H9 (cell line): Measurements from ENCODE around the gene DEUP1. TPM values are rescaled to one million over a fixed set of nuclear protein-coding genes. Genes with fewer than 3 reads are reported as not detected.
"Not testable (repeated sequence)": the region's sequence is repeated elsewhere in the genome, so short reads cannot be mapped to it uniquely, and the experiment has no call there.

Experiments used
- DNase-seq: peaks from one replicate; pipeline ENCODE4 v3.0.0-alpha.2; 2017
- H2AFZ ChIP-seq: one replicate; pipeline ENCODE4 v1.6.1; 2013; ENCODE audit warnings: mild to moderate bottlenecking, low read length, control low read depth, moderate library complexity
- H2AK5ac ChIP-seq: 2 replicates; pipeline ENCODE4 v1.6.1; 2013; ENCODE audit warnings: low read length, control low read depth, mixed read lengths; ENCODE audit not compliant: insufficient read length
- H2BK120ac ChIP-seq: one replicate; pipeline ENCODE4 v1.6.1; 2013; ENCODE audit warnings: low read depth, mild to moderate bottlenecking, low read length, control low read depth, inconsistent platforms; ENCODE audit not compliant: poor library complexity, severe bottlenecking
- H2BK12ac ChIP-seq: 2 replicates; pipeline ENCODE4 v1.6.1; 2013; ENCODE audit warnings: low read length, control low read depth, mixed read lengths, low read depth; ENCODE audit not compliant: insufficient read length
- H2BK15ac ChIP-seq: 2 replicates; pipeline ENCODE4 v1.6.1; 2013; ENCODE audit warnings: low read depth, low read length, control low read depth
- H2BK20ac ChIP-seq: one replicate; pipeline ENCODE4 v1.6.1; 2013; ENCODE audit warnings: low read depth, mild to moderate bottlenecking, low read length, control low read depth, inconsistent platforms; ENCODE audit not compliant: poor library complexity, severe bottlenecking
- H2BK5ac ChIP-seq: 2 replicates; pipeline ENCODE4 v1.6.1; 2013; ENCODE audit warnings: low read length, control low read depth, mixed read lengths; ENCODE audit not compliant: insufficient read length
- H3K14ac ChIP-seq: 2 replicates; pipeline ENCODE4 v1.6.1; 2013; ENCODE audit warnings: low read length, control low read depth; ENCODE audit not compliant: insufficient read depth
- H3K18ac ChIP-seq: 2 replicates; pipeline ENCODE4 v1.6.1; 2013; ENCODE audit warnings: low read depth, mild to moderate bottlenecking, mixed read lengths, low read length, control low read depth; ENCODE audit not compliant: insufficient read length
- H3K23ac ChIP-seq: 2 replicates; pipeline ENCODE4 v1.6.1; 2013; ENCODE audit warnings: low read length, control low read depth, mixed read lengths, low read depth; ENCODE audit not compliant: insufficient read length
- H3K23me2 ChIP-seq: 2 replicates; pipeline ENCODE4 v1.6.1; 2013; ENCODE audit warnings: low read depth, mild to moderate bottlenecking, mixed read lengths, low read length, control low read depth; ENCODE audit not compliant: insufficient read length, poor library complexity, severe bottlenecking
- H3K27ac ChIP-seq: 2 replicates; pipeline ENCODE4 v1.5.1; 2013; ENCODE audit warnings: low read length, control low read depth, mixed read lengths, low read depth; ENCODE audit not compliant: insufficient read length
- H3K27me3 ChIP-seq: 2 replicates; pipeline ENCODE4 v1.6.1; 2013; ENCODE audit warnings: low read length, control low read depth, inconsistent platforms; ENCODE audit not compliant: insufficient read depth
- H3K4ac ChIP-seq: 2 replicates; pipeline ENCODE4 v1.6.1; 2013; ENCODE audit warnings: low read depth, mild to moderate bottlenecking, control low read depth, inconsistent platforms, low read length, moderate library complexity
- H3K4me1 ChIP-seq: 2 replicates; pipeline ENCODE4 v1.6.1; 2013; ENCODE audit warnings: low read length, control low read depth, inconsistent platforms; ENCODE audit not compliant: insufficient read depth
- H3K4me2 ChIP-seq: 2 replicates; pipeline ENCODE4 v1.6.1; 2013; ENCODE audit warnings: low read length, control low read depth, mixed read lengths; ENCODE audit not compliant: insufficient read length, insufficient read depth
- H3K56ac ChIP-seq: 2 replicates; pipeline ENCODE4 v1.6.1; 2013; ENCODE audit warnings: low read depth, mild to moderate bottlenecking, mixed read lengths, low read length, control low read depth; ENCODE audit not compliant: insufficient read length
- H3K79me1 ChIP-seq: 2 replicates; pipeline ENCODE4 v1.6.1; 2013; ENCODE audit warnings: low read depth, mild to moderate bottlenecking, moderate library complexity, low read length, control low read depth, inconsistent platforms; ENCODE audit not compliant: insufficient read depth, poor library complexity, severe bottlenecking
- H3K79me2 ChIP-seq: 2 replicates; pipeline ENCODE4 v1.6.1; 2013; ENCODE audit warnings: low read length, control low read depth, inconsistent platforms; ENCODE audit not compliant: insufficient read depth
- H3K9ac ChIP-seq: 2 replicates; pipeline ENCODE4 v1.6.1; 2013; ENCODE audit warnings: low read length, control low read depth, mixed read lengths; ENCODE audit not compliant: insufficient read length; ENCODE audit errors: extremely low read depth
- H3K9me3 ChIP-seq: one replicate; pipeline ENCODE4 v1.6.1; 2013; ENCODE audit warnings: low read depth, low read length, inconsistent platforms; ENCODE audit not compliant: control insufficient read depth
- H3T11ph ChIP-seq: one replicate; pipeline ENCODE4 v1.6.1; 2013; ENCODE audit warnings: mild to moderate bottlenecking, low read length, control low read depth, inconsistent platforms
- H4K20me1 ChIP-seq: one replicate; pipeline ENCODE4 v1.6.1; 2013; ENCODE audit not compliant: control insufficient read depth, insufficient read length, insufficient read depth
- H4K5ac ChIP-seq: 2 replicates; pipeline ENCODE4 v1.6.1; 2013; ENCODE audit warnings: low read depth, mild to moderate bottlenecking, mixed read lengths, low read length, control low read depth; ENCODE audit not compliant: insufficient read length
- H4K8ac ChIP-seq: replicated peaks from 2 replicates; pipeline ENCODE4 v1.6.1; 2013; ENCODE audit warnings: low read length, control low read depth, mixed read lengths, low read depth; ENCODE audit not compliant: insufficient read length
- H4K91ac ChIP-seq: 2 replicates; pipeline ENCODE4 v1.6.1; 2013; ENCODE audit warnings: low read depth, mild to moderate bottlenecking, moderate library complexity, mixed read lengths, low read length, control low read depth; ENCODE audit not compliant: insufficient read length
- H3K27ac Mint-ChIP-seq, 3 experiments: 2 replicates in 2 of 3; 3 replicates in 1 of 3; pipeline ENCODE4 v1.8.0; 2020 to 2021; ENCODE audit warnings: mixed read lengths in 3 of 3, mild to moderate bottlenecking in 1 of 3, moderate library complexity in 1 of 3
- H3K27me3 Mint-ChIP-seq: 2 replicates; pipeline ENCODE4 v1.8.0; 2021; ENCODE audit warnings: low read depth, mild to moderate bottlenecking, moderate library complexity, mixed read lengths
- H3K36me3 Mint-ChIP-seq, 3 experiments: 2 replicates in 2 of 3; 3 replicates in 1 of 3; pipeline ENCODE4 v1.8.0; 2020 to 2021; ENCODE audit warnings: low read depth in 3 of 3, mixed read lengths in 3 of 3; ENCODE audit not compliant: insufficient read depth in 1 of 3
- H3K4me1 Mint-ChIP-seq, 2 experiments: 2 replicates each; pipeline ENCODE4 v1.8.0; 2020; ENCODE audit warnings: mixed read lengths in 2 of 2
- H3K4me3 Mint-ChIP-seq, 2 experiments: 2 replicates in 1 of 2; 3 replicates in 1 of 2; pipeline ENCODE4 v1.8.0; 2020 to 2021; ENCODE audit warnings: mild to moderate bottlenecking in 2 of 2, mixed read lengths in 2 of 2, moderate library complexity in 1 of 2
- H3K9me3 Mint-ChIP-seq, 2 experiments: 2 replicates in 1 of 2; 3 replicates in 1 of 2; pipeline ENCODE4 v1.8.0; 2020; ENCODE audit warnings: mild to moderate bottlenecking in 2 of 2, mixed read lengths in 2 of 2, moderate library complexity in 1 of 2
- WGBS: extraction: QIAGEN DNeasy Blood & Tissue Kit; methylation state at CpG from one replicate; pipeline ENCODE4 v1.1.7; 2013; ENCODE audit warnings: missing lambda C conversion rate, low lambda C conversion rate, mixed read lengths; ENCODE audit not compliant: insufficient read length; ENCODE audit errors: extremely low coverage; 5-methylcytosine and 5-hydroxymethylcytosine counted together
- total RNA-seq: library from RNA; stranded (reverse); gene quantifications from 2 replicates; pipeline ENCODE4 v1.2.1, GENCODE V29; 2021
- TF ChIP-seq, protein P1 (sequence below): fragments of 200-600 bp; sonication (generic); conservative IDR thresholded peaks from 3 replicates; pipeline ENCODE4 v1.8.0; 2021; ENCODE audit warnings: antibody characterized with exemption, mild to moderate bottlenecking

DEUP1 gene
- total RNA-seq, 1 experiment from 2014 or later, result 0.22 TPM

GRCh38 chr11:93432247-93432646, 101.7 kb downstream of the DEUP1 start:
- H4K91ac ChIP-seq, result no peak overlapping the region
- no peak for DNase-seq
- H3K23me2 ChIP-seq, result no peaks in the 10 kb centered on the region
- H3K4me2 ChIP-seq, result no peak overlapping the region
- Mint-ChIP-seq H3K27me3 (no peaks in the 10 kb centered on the region; the same call in 1 of the 2 replicates), H3K27ac (no peak overlapping the region), H3K9me3 (peaks cover 0 to 3% of the 10 kb centered on the region in 2 experiments; a peak in 1 of 5 replicates), H3K36me3 (no peaks in the 10 kb centered on the region), H3K4me3 (no peak overlapping the region), H3K4me1 (no peaks in the 10 kb centered on the region)
- H3K9ac ChIP-seq, result no peak overlapping the region
- TF ChIP-seq, protein P1, sequence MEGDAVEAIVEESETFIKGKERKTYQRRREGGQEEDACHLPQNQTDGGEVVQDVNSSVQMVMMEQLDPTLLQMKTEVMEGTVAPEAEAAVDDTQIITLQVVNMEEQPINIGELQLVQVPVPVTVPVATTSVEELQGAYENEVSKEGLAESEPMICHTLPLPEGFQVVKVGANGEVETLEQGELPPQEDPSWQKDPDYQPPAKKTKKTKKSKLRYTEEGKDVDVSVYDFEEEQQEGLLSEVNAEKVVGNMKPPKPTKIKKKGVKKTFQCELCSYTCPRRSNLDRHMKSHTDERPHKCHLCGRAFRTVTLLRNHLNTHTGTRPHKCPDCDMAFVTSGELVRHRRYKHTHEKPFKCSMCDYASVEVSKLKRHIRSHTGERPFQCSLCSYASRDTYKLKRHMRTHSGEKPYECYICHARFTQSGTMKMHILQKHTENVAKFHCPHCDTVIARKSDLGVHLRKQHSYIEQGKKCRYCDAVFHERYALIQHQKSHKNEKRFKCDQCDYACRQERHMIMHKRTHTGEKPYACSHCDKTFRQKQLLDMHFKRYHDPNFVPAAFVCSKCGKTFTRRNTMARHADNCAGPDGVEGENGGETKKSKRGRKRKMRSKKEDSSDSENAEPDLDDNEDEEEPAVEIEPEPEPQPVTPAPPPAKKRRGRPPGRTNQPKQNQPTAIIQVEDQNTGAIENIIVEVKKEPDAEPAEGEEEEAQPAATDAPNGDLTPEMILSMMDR, result no peak
- no peak overlapping the region for H3T11ph ChIP-seq
- no peak overlapping the region for H2AFZ ChIP-seq
- H3K14ac ChIP-seq, result no peak overlapping the region
- no peak overlapping the region for H2BK120ac ChIP-seq
- H2BK15ac ChIP-seq, result no peak overlapping the region
- no peaks in the 10 kb centered on the region for H3K9me3 ChIP-seq
- no peak overlapping the region for H4K8ac ChIP-seq
- no peak overlapping the region for H3K56ac ChIP-seq
- H3K79me1 ChIP-seq, result no peaks in the 10 kb centered on the region
- WGBS, result no CpG with 5 or more reads among the region's 3 CpGs
- H2BK12ac ChIP-seq, result no peak overlapping the region
- H2AK5ac ChIP-seq, result no peak overlapping the region
- H3K23ac ChIP-seq, result no peak overlapping the region
- H2BK5ac ChIP-seq, result no peak overlapping the region
- no peak overlapping the region for H3K18ac ChIP-seq
- no peak overlapping the region for H3K4ac ChIP-seq
- H4K20me1 ChIP-seq, result no peaks in the 10 kb centered on the region
- H3K4me1 ChIP-seq, result no peaks in the 10 kb centered on the region
- no peak overlapping the region for H3K27ac ChIP-seq
- no peak overlapping the region for H2BK20ac ChIP-seq
- H3K79me2 ChIP-seq, result no peaks in the 10 kb centered on the region
- no peak overlapping the region for H4K5ac ChIP-seq
- no peaks in the 10 kb centered on the region for H3K27me3 ChIP-seq

DNA sequence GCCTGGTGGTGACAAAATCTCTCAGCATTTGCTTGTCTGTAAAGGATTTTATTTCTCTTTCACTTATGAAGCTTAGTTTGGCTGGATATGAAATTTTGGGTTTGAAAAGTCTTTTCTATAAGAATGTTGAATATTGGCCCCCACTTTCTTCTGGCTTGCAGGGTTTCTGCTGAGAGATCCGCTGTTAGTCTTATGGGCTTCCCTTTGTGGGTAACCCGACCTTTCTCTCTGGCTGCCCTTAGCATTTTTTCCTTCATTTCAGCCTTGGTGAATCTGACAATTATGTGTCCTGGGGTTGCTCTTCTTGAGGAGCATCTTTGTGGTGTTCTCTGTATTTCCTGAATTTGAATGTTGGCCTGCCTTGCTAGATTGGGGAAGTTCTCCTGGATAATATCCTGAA, 112.7 kb downstream of the DEUP1 start:
- H3K27me3 ChIP-seq, H3K18ac ChIP-seq, H3K4me2 ChIP-seq, H2AK5ac ChIP-seq, H2AFZ ChIP-seq, H4K20me1 ChIP-seq, H3K23ac ChIP-seq, H3K79me2 ChIP-seq, H2BK20ac ChIP-seq, H3T11ph ChIP-seq, H3K27ac ChIP-seq, H3K4me1 ChIP-seq, H4K91ac ChIP-seq, H3K27me3 Mint-ChIP-seq, DNase-seq, H4K8ac ChIP-seq, H3K23me2 ChIP-seq, H2BK5ac ChIP-seq, H3K9me3 ChIP-seq, H2BK12ac ChIP-seq, H2BK120ac ChIP-seq, H3K14ac ChIP-seq, H3K79me1 ChIP-seq, H3K27ac Mint-ChIP-seq, H4K5ac ChIP-seq, H2BK15ac ChIP-seq, H3K56ac ChIP-seq, H3K9ac ChIP-seq, H3K4ac ChIP-seq, H3K4me3 Mint-ChIP-seq: not testable (repeated sequence)
- Mint-ChIP-seq H3K4me1 (peaks cover 10 to 11% of the 10 kb centered on the region in 2 experiments), H3K36me3 (peaks cover 0 to 14% (median 10%) of the 10 kb centered on the region in 3 experiments; a peak in 5 of 7 replicates), H3K9me3 (peaks cover 17 to 18% of the 10 kb centered on the region in 2 experiments)
- no CpG with 5 or more reads among the region's 2 CpGs for WGBS
